ENCODE data around the gene ASPHD1.
A peak's percentile ranks its signal among the peaks of the same experiment; 100 is the strongest.
"Not testable (repeated sequence)": the region's sequence is repeated elsewhere in the genome, so short reads cannot be mapped to it uniquely, and the experiment has no call there.

ASPHD1 gene

GRCh38 chr16:29877266-29877961, 22.9 kb upstream of the ASPHD1 start:
- DNase-seq (ENCODE audit: low read depth, low spot score): peak; percentile 100

GRCh38 chr16:29878172-29878571, 22.1 kb upstream of the ASPHD1 start:
- no peak for DNase-seq (ENCODE audit: low read depth, low spot score)

GRCh38 chr16:29881050-29881449, 19.2 kb upstream of the ASPHD1 start:
- DNase-seq (ENCODE audit: low read depth, low spot score): no peak

- no peak for DNase-seq (ENCODE audit: low read depth, low spot score)
Observed at GRCh38 chr16:29883987-29884386, 16.3 kb upstream of the ASPHD1 start.

GRCh38 chr16:29889372-29889771, 10.9 kb upstream of the ASPHD1 start:
- not testable (repeated sequence) for DNase-seq (ENCODE audit: low read depth, low spot score)

- DNase-seq (ENCODE audit: low read depth, low spot score): no peak
Observed at GRCh38 chr16:29891525-29892457, 8.5 kb upstream of the ASPHD1 start.

- DNase-seq (ENCODE audit: low read depth, low spot score): no peak
Observed at GRCh38 chr16:29892458-29892813, 7.9 kb upstream of the ASPHD1 start.

GRCh38 chr16:29893553-29893952, 6.7 kb upstream of the ASPHD1 start:
- DNase-seq (ENCODE audit: low read depth, low spot score): no peak

GRCh38 chr16:29894352-29894751, 5.9 kb upstream of the ASPHD1 start:
- no peak for DNase-seq (ENCODE audit: low read depth, low spot score)

- no peak for DNase-seq (ENCODE audit: low read depth, low spot score)
Observed at GRCh38 chr16:29896841-29897240, 3.4 kb upstream of the ASPHD1 start.

GRCh38 chr16:29897333-29897732, 3.0 kb upstream of the ASPHD1 start:
- no peak for DNase-seq (ENCODE audit: low read depth, low spot score)

GRCh38 chr16:29898135-29898803, 2.0 kb upstream of the ASPHD1 start:
- no peak for DNase-seq (ENCODE audit: low read depth, low spot score)

- DNase-seq (ENCODE audit: low read depth, low spot score): no peak
Observed at GRCh38 chr16:29898804-29899515, 1.3 kb upstream of the ASPHD1 start.

- peak; percentile 84 for DNase-seq (ENCODE audit: low read depth, low spot score)
Observed at GRCh38 chr16:29899516-29900101, 679 bp upstream of the ASPHD1 start, which contains the start of gene SEZ6L2. SEZ6L2 (minus strand) TSS chr16:29899550; CDS start chr16:29899019, 531 bp downstream.

GRCh38 chr16:29900888-29901606, 759 bp downstream of the ASPHD1 start:
- DNase-seq (ENCODE audit: low read depth, low spot score): no peak

- DNase-seq (ENCODE audit: low read depth, low spot score): no peak
Observed at GRCh38 chr16:29901607-29901945, 1.3 kb downstream of the ASPHD1 start.

GRCh38 chr16:29903590-29903989, 3.3 kb downstream of the ASPHD1 start:
- DNase-seq (ENCODE audit: low read depth, low spot score): no peak

- no peak for DNase-seq (ENCODE audit: low read depth, low spot score)
Observed at GRCh38 chr16:29904947-29905346, 4.7 kb downstream of the ASPHD1 start.

GRCh38 chr16:29905668-29906067, 5.4 kb downstream of the ASPHD1 start:
- DNase-seq (ENCODE audit: low read depth, low spot score): no peak

GRCh38 chr16:29906520-29907244, 6.4 kb downstream of the ASPHD1 start:
- no peak for DNase-seq (ENCODE audit: low read depth, low spot score)

Data from iPS DF 19.7 (cell line).